Fibroblast of the aortic adventitia (primary cell): Measurements from ENCODE around the gene CDH13. TPM values are rescaled to one million over a fixed set of nuclear protein-coding genes. Genes with fewer than 3 reads are reported as not detected.
A peak's percentile ranks its signal among the peaks of the same experiment; 100 is the strongest.

Experiments used
- DNase-seq: peaks from one replicate; pipeline ENCODE4 v3.0.0-alpha.2; 2010; ENCODE audit warnings: low read depth
- H3K4me3 ChIP-seq: 2 replicates; pipeline ENCODE4 v1.5.1; 2011; ENCODE audit warnings: low read depth, mild to moderate bottlenecking, control low read depth, low read length, moderate library complexity
- total RNA-seq: library from RNA; depleted of rRNA; stranded (reverse); fragments of >200 nt; gene quantifications from 2 replicates; pipeline ENCODE4 v1.2.3, GENCODE V29; 2012; ENCODE audit warnings: low replicate concordance
- TF ChIP-seq, protein P1 (sequence below): IDR thresholded peaks from 2 replicates; pipeline ENCODE4 v1.5.1; 2011; ENCODE audit warnings: mild to moderate bottlenecking, low read length, control low read depth, inconsistent platforms; ENCODE audit not compliant: insufficient read depth

The CDH13 gene
- total RNA-seq, 1 donor = 55.7 TPM

DNA sequence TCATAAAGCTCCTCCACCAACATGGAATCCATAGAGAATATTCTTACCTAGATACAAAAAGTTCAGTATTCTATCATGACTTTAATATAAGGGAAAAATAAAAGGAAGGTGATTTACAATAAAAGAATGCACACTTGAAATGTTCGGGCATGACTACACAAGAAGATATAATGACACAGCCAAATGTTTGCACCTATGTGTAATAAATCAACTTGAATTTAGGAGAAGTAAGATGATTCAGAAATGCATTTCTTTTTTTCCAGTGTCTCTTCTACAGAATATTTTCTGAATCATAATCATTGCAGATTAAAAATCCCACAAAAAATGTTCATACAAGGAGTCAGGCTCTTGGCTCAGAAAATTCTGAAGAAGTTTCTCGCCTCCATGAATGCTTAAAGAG, 777.0 kb downstream of the CDH13 start:
- H3K4me3 ChIP-seq = no peak overlapping the region
- DNase-seq = peak; percentile 72
- TF ChIP-seq, protein P1, sequence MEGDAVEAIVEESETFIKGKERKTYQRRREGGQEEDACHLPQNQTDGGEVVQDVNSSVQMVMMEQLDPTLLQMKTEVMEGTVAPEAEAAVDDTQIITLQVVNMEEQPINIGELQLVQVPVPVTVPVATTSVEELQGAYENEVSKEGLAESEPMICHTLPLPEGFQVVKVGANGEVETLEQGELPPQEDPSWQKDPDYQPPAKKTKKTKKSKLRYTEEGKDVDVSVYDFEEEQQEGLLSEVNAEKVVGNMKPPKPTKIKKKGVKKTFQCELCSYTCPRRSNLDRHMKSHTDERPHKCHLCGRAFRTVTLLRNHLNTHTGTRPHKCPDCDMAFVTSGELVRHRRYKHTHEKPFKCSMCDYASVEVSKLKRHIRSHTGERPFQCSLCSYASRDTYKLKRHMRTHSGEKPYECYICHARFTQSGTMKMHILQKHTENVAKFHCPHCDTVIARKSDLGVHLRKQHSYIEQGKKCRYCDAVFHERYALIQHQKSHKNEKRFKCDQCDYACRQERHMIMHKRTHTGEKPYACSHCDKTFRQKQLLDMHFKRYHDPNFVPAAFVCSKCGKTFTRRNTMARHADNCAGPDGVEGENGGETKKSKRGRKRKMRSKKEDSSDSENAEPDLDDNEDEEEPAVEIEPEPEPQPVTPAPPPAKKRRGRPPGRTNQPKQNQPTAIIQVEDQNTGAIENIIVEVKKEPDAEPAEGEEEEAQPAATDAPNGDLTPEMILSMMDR = no peak

DNA sequence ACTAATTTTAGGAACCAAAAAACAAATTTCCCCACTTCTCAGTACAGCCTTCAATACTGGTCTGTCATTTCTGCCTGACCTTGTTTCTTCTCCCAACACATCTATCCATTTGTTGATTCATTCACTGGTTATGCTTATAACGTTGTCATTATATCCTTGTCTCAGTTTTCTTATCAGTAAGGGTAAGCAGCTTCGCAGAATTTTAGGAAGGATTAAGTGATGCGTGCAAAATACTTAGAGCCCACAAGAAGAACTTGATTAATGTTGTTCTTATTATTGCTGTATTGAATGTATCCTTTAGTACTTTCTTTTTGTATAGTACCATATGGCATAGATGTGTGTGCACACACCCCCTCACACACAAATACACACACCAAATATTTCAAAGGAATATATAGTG, 777.5 kb downstream of the CDH13 start:
- no peak overlapping the region for H3K4me3 ChIP-seq
- TF ChIP-seq, protein P1 = no peak
- peak; percentile 6 for DNase-seq

DNA sequence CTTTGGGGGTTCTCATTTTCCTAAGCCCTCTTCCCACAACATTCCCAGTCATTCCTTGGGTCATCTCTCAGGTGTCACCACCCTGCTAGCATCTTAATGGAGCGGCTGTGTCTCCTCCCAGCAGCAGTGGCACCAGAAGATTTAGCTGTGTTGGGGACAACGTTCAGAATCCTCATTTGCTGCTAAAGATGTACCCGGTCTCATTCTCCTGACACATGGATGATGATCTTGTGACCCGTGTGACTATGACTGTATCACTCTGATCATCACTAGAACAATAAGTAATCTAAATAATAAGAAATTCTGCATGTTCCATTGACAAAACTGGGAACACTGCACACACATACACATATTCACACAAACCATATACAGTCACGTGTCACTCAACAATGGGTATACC, 781.2 kb downstream of the CDH13 start:
- TF ChIP-seq, protein P1 = no peak
- no peak overlapping the region for H3K4me3 ChIP-seq
- DNase-seq = no peak

DNA sequence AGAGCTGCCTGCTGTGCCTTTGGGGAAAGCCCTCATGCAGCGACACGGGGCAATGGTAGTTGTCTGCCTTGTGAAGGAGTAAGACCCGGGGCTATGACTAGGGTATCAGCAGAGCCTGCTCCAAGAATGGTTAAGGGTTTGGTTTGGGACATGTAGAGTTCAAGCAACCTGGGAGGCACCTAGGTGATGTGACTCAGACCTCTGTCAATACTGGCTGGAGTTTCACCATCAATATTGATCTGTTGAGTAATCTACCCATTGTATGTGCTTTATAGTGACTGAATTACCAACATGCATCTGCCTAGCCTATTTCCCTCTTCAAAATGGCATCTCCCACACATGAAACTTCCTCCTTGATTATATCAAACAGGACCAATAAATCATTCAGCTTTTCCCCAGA, 782.6 kb downstream of the CDH13 start:
- TF ChIP-seq, protein P1 = no peak
- no peak overlapping the region for H3K4me3 ChIP-seq
- no peak for DNase-seq

DNA sequence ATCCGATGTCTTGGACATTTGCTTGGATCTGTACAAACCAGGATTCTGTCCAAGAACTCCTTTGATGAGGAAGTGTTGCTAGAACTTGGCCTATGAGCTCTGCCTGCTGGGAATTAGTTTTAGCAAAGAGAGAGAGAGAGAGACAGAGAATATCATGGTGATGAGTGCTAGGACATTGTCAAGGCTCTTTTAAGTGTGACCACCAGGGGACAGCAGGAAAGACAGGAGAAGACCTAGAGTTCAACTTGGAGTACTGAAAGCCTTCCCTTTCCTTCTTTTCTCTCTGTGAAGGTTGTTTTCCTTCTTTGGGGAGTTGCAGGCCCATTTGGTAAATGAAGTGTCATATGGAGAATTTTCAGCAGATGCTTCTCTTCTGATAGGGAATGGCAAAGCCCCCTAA, 791.8 kb downstream of the CDH13 start:
- TF ChIP-seq, protein P1 = no peak
- H3K4me3 ChIP-seq = no peak overlapping the region
- DNase-seq = no peak

DNA sequence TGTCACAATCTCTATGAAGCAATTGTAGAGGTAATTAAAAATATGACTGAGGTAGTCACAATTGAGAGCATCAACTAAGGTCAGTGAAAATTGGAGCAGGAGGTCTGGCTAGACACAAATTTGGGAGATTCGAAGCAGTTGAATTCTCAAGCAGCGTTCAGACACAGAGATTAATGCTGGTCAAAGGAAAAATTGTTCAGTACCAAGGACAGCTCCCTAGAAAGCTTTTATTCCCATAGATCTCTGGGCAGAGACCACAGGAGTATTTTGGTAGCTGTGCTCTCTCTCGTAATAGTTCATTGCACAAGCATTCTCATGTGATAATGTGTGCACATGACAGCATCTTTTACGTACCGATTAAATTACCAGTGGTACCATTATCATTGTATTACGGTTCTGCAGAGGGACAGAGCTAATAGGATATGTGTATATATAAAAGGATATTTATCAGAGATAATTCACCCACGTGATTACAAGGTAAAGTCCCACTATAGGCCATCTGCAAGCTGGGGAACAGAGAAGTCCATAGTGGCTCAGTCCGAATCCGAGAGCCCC, 793.5 kb downstream of the CDH13 start:
- no peak overlapping the region for H3K4me3 ChIP-seq
- TF ChIP-seq, protein P1 = no peak
- DNase-seq = peak; percentile 63

DNA sequence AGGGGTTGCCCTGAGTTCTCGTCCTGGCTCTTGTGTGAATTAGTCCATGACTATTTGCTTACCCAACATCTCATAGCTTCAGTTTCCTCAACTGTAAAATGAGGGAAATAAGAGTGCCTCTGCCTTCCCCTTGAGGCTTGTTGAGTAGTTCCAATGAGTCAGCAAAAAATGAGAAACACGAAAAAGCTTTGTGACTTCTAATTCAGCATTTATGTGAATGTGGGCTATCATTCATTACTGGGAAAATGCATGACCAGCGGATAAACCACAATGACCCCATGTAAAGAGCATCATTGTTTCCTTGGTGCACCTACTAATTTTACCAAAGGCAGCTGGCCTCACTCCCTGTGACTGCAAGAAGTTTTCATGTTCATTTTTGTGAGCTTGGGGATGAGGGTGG, 806.4 kb downstream of the CDH13 start:
- TF ChIP-seq, protein P1 = no peak
- no peak overlapping the region for H3K4me3 ChIP-seq
- DNase-seq = peak; percentile 2
